H1 (cell line): ENCODE results near the gene THBD. TPM values are rescaled to one million over a fixed set of nuclear protein-coding genes. Genes with fewer than 3 reads are reported as not detected.

Experiments used
- CTCF ChIA-PET: fragments of 300-600 bp; sonication (Branson Sonifier 250); formaldehyde crosslinking; loops from one replicate; lab custom pipeline; 2021; ENCODE audit not compliant: partially characterized antibody; lab: Charles Lee
- POLR2A ChIA-PET: fragments of 300-600 bp; sonication (Branson Sonifier 250); formaldehyde crosslinking; loops from one replicate; lab custom pipeline; 2021; ENCODE audit warnings: inconsistent platforms; ENCODE audit not compliant: partially characterized antibody; lab: Charles Lee
- DNase-seq, 2 experiments: peaks; one replicate each; pipeline versions ENCODE4 v3.0.0 to v3.0.0-alpha.2; 2010 to 2022; ENCODE audit warnings: low spot score in 2 of 2, low read depth in 1 of 2, mixed read lengths in 1 of 2
- FAIRE-seq: peaks from 2 replicates; lab custom pipeline; 2011; peaks lifted over from hg19 to GRCh38; lab: Jason Lieb, UNC
- H2AFZ ChIP-seq: 2 replicates; pipeline ENCODE4 v1.8.1; 2012; ENCODE audit warnings: low read length, inconsistent platforms
- H2AK5ac ChIP-seq: 2 replicates; pipeline ENCODE4 v1.6.1; 2013; ENCODE audit warnings: low read depth, low read length
- H2BK120ac ChIP-seq: replicated peaks from 2 replicates; pipeline ENCODE3; 2013; ENCODE audit warnings: low read depth, low read length, inconsistent platforms
- H2BK12ac ChIP-seq: 2 replicates; pipeline ENCODE4 v1.6.1; 2013; ENCODE audit warnings: low read depth, low read length
- H2BK15ac ChIP-seq: 2 replicates; pipeline ENCODE4 v1.6.1; 2013; ENCODE audit warnings: low read length
- H2BK20ac ChIP-seq: 2 replicates; pipeline ENCODE4 v1.6.1; 2013; ENCODE audit warnings: low read length
- H2BK5ac ChIP-seq: 2 replicates; pipeline ENCODE4 v1.6.1; 2013; ENCODE audit warnings: low read depth, low read length
- H3K14ac ChIP-seq: 2 replicates; pipeline ENCODE4 v1.6.1; 2013; ENCODE audit warnings: inconsistent platforms; ENCODE audit not compliant: insufficient read length
- H3K18ac ChIP-seq: 2 replicates; pipeline ENCODE4 v1.6.1; 2013; ENCODE audit warnings: low read length; ENCODE audit errors: extremely low read depth
- H3K23ac ChIP-seq: 2 replicates; pipeline ENCODE4 v1.6.1; 2013; ENCODE audit warnings: inconsistent platforms; ENCODE audit not compliant: insufficient read length
- H3K23me2 ChIP-seq: 2 replicates; pipeline ENCODE4 v1.6.1; 2013; ENCODE audit warnings: low read depth, low read length
- H3K27ac ChIP-seq: 2 replicates; pipeline ENCODE4 v1.6.1; 2011; ENCODE audit warnings: low read depth, low read length, inconsistent platforms
- H3K27me3 ChIP-seq, 4 experiments: replicated peaks in 1 of 4; 1 replicate in 1 of 4; 2 replicates in 3 of 4; pipeline versions ENCODE4 v1.6.1 to v1.8.1; 2011 to 2013; ENCODE audit warnings: low read length in 3 of 4, mild to moderate bottlenecking in 3 of 4, inconsistent platforms in 2 of 4, mixed read lengths in 2 of 4, moderate library complexity in 1 of 4; ENCODE audit not compliant: control insufficient read depth in 3 of 4, insufficient read depth in 3 of 4; ENCODE audit errors: extremely low read depth in 1 of 4
- H3K36me3 ChIP-seq, 4 experiments: 2 replicates each; pipeline versions ENCODE4 v1.6.1 to v1.8.1; 2011 to 2013; ENCODE audit warnings: mild to moderate bottlenecking in 4 of 4, low read length in 3 of 4, moderate library complexity in 2 of 4, control low read depth in 1 of 4, inconsistent platforms in 1 of 4; ENCODE audit not compliant: insufficient read depth in 4 of 4, control insufficient read depth in 2 of 4
- H3K4ac ChIP-seq: replicated peaks from 2 replicates; pipeline ENCODE3; 2013; ENCODE audit warnings: low read length, low read depth, mixed read lengths, inconsistent platforms; ENCODE audit not compliant: insufficient read length
- H3K4me1 ChIP-seq, 4 experiments: replicated peaks in 1 of 4; 1 replicate in 1 of 4; 2 replicates in 3 of 4; pipeline versions ENCODE4 v1.6.1 to v1.8.1; 2011 to 2013; ENCODE audit warnings: low read length in 3 of 4, inconsistent platforms in 2 of 4, mixed read lengths in 1 of 4; ENCODE audit not compliant: insufficient read depth in 4 of 4, control insufficient read depth in 3 of 4
- H3K4me2 ChIP-seq, 2 experiments: 2 replicates each; pipeline versions ENCODE4 v1.6.1 to v1.8.1; 2011 to 2013; ENCODE audit warnings: low read depth in 2 of 2, low read length in 2 of 2, control low read depth in 1 of 2, inconsistent platforms in 1 of 2, mild to moderate bottlenecking in 1 of 2; ENCODE audit not compliant: insufficient read depth in 1 of 2
- H3K4me3 ChIP-seq, 4 experiments: fragments of 200-600, 300-600 bp in 1 of 4; sonication (generic), shearing (Covaris generic), sonication (Bioruptor Twin) in 1 of 4; 2 replicates each; pipeline versions ENCODE4 v1.5.1 to v1.8.1; 2011 to 2016; ENCODE audit warnings: low read length in 4 of 4, low read depth in 3 of 4, control low read depth in 2 of 4, inconsistent platforms in 2 of 4, mild to moderate bottlenecking in 2 of 4, mixed read lengths in 1 of 4, moderate library complexity in 1 of 4; ENCODE audit not compliant: insufficient read depth in 2 of 4; ENCODE audit errors: extremely low read depth in 1 of 4
- H3K56ac ChIP-seq: replicated peaks from 2 replicates; pipeline ENCODE3; 2013; ENCODE audit warnings: low read depth, mild to moderate bottlenecking, mixed read lengths, low read length, inconsistent platforms; ENCODE audit not compliant: insufficient read length
- H3K79me1 ChIP-seq: 2 replicates; pipeline ENCODE4 v1.6.1; 2013; ENCODE audit warnings: low read depth, low read length, control low read depth
- H3K79me2 ChIP-seq, 2 experiments: 2 replicates each; pipeline versions ENCODE4 v1.6.1 to v1.8.1; 2012 to 2013; ENCODE audit warnings: low read length in 2 of 2, mild to moderate bottlenecking in 2 of 2, inconsistent platforms in 1 of 2; ENCODE audit not compliant: insufficient read depth in 2 of 2, control insufficient read depth in 1 of 2
- H3K9ac ChIP-seq, 4 experiments: replicated peaks in 1 of 4; 1 replicate in 1 of 4; 2 replicates in 3 of 4; pipeline versions ENCODE4 v1.6.1 to v1.8.1; 2011 to 2013; ENCODE audit warnings: low read depth in 3 of 4, low read length in 3 of 4, control low read depth in 2 of 4, mild to moderate bottlenecking in 2 of 4, moderate library complexity in 2 of 4, inconsistent platforms in 1 of 4; ENCODE audit errors: extremely low read depth in 1 of 4
- H3K9me3 ChIP-seq, 2 experiments: 2 replicates each; pipeline versions ENCODE4 v1.6.1 to v1.8.1; 2012 to 2013; ENCODE audit warnings: mild to moderate bottlenecking in 2 of 2, moderate library complexity in 2 of 2, control low read depth in 1 of 2, inconsistent platforms in 1 of 2, low read depth in 1 of 2, low read length in 1 of 2, mixed read lengths in 1 of 2; ENCODE audit not compliant: insufficient read depth in 2 of 2
- H4K20me1 ChIP-seq, 2 experiments: replicated peaks in 1 of 2; 2 replicates each; pipeline versions ENCODE3 to v1.8.1; 2011 to 2013; ENCODE audit warnings: inconsistent platforms in 2 of 2, low read length in 2 of 2, mild to moderate bottlenecking in 1 of 2; ENCODE audit not compliant: insufficient read depth in 2 of 2, control insufficient read depth in 1 of 2
- H4K5ac ChIP-seq: 2 replicates; pipeline ENCODE4 v1.6.1; 2013; ENCODE audit warnings: low read length, low read depth, mixed read lengths, inconsistent platforms; ENCODE audit not compliant: insufficient read length
- H4K8ac ChIP-seq: 2 replicates; pipeline ENCODE4 v1.8.0; 2013; ENCODE audit warnings: mild to moderate bottlenecking, moderate library complexity, low read length, inconsistent platforms; ENCODE audit not compliant: insufficient read depth; ENCODE audit errors: extremely low read depth
- H4K91ac ChIP-seq: replicated peaks from 2 replicates; pipeline ENCODE3; 2013; ENCODE audit warnings: low read length, mixed read lengths, inconsistent platforms; ENCODE audit not compliant: insufficient read length
- ASH2L ChIP-seq: fragments of 200-600, 300-600 bp; sonication (generic); IDR thresholded peaks from one replicate; pipeline ENCODE4 v1.7.1; 2017; ENCODE audit warnings: low read length
- E2F6 ChIP-seq: IDR thresholded peaks from 2 replicates; pipeline ENCODE4 v1.6.1; 2012; ENCODE audit warnings: inconsistent platforms
- GTF2F1 ChIP-seq: IDR thresholded peaks from 2 replicates; pipeline ENCODE4 v1.6.1; 2012; ENCODE audit warnings: low read depth, low read length, improper control_type of control experiment, borderline replicate concordance
- JUN ChIP-seq: IDR thresholded peaks from 2 replicates; pipeline ENCODE4 v1.6.1; 2011; ENCODE audit warnings: low read depth, mild to moderate bottlenecking, improper control_type of control experiment, low read length
- MAX ChIP-seq: IDR thresholded peaks from 2 replicates; pipeline ENCODE4 v1.6.1; 2012; ENCODE audit warnings: inconsistent platforms
- NANOG ChIP-seq: IDR thresholded peaks from 2 replicates; pipeline ENCODE4 v1.6.1; 2011; ENCODE audit warnings: low read length, low read depth, mild to moderate bottlenecking, inconsistent platforms; ENCODE audit not compliant: insufficient read depth, poor library complexity, severe bottlenecking
- NRF1 ChIP-seq: IDR thresholded peaks from 2 replicates; pipeline ENCODE4 v1.6.1; 2011; ENCODE audit warnings: mild to moderate bottlenecking, low read depth, low read length, improper control_type of control experiment
- POLR2AphosphoS5 ChIP-seq: IDR thresholded peaks from 2 replicates; pipeline ENCODE4 v1.6.1; 2011; ENCODE audit warnings: low read depth, low read length
- RXRA ChIP-seq: IDR thresholded peaks from 2 replicates; pipeline ENCODE4 v1.6.1; 2011; ENCODE audit warnings: low read depth, mild to moderate bottlenecking, low read length, moderate library complexity; ENCODE audit not compliant: insufficient read depth
- WGBS, 2 experiments: shearing (Covaris generic) in 1 of 2; methylation state at CpG; one replicate each; pipeline versions ENCODE4 v1.1.6 to v1.1.7; 2013 to 2015; ENCODE audit warnings: low lambda C conversion rate in 2 of 2, mixed read lengths in 2 of 2, inconsistent platforms in 1 of 2, low coverage in 1 of 2, missing lambda C conversion rate in 1 of 2; ENCODE audit not compliant: insufficient replicate concordance in 2 of 2, insufficient coverage in 1 of 2, insufficient read length in 1 of 2; ENCODE audit errors: extremely low coverage in 1 of 2, missing lambda C conversion rate in 1 of 2; 5-methylcytosine and 5-hydroxymethylcytosine counted together
- polyA plus RNA-seq, 7 experiments: library from polyadenylated mRNA; depleted of rRNA in 3 of 7; stranded (reverse) in 5 of 7; unstranded in 2 of 7; fragments of >200 nt in 5 of 7; fragments of 200-250 nt in 2 of 7; gene quantifications; 1 replicate in 5 of 7; 2 replicates in 1 of 7; 4 replicates in 1 of 7; pipeline versions ENCODE4 v1.2.1 to v1.2.3, GENCODE V29; 2011 to 2013; ENCODE audit warnings: missing spikeins in 2 of 7, mixed read lengths in 2 of 7
- total RNA-seq: library from RNA; stranded (reverse); fragmentation: NEBNext Ultra II Directional; extraction: Animal tissue kit (Norgen Biotek cat#: 25700); gene quantifications from 2 replicates; pipeline ENCODE4 v1.2.1, GENCODE V29; 2021
- TF ChIP-seq, protein P1 (sequence below): IDR thresholded peaks from 2 replicates; pipeline ENCODE4 v1.6.1; 2012; ENCODE audit warnings: low read length, inconsistent platforms

THBD gene
- total and polyA plus RNA-seq, 2 of the 8 experiments (the other 6 are each of a cell fraction or from before 2014, with no cell fraction given) = 0.21 to 0.43 TPM

GRCh38 chr20:23072892-23073586, 23.6 kb upstream of the THBD start:
- H4K20me1 ChIP-seq = no peaks in the 10 kb centered on the region
- 79% methylated on average over 11 of the region's 11 CpGs; no CpG with 5 or more reads in 1 of the 2 experiments for WGBS, 2 experiments
- no peak overlapping the region for H3K4ac ChIP-seq
- H3K14ac ChIP-seq = no peak overlapping the region
- H4K91ac ChIP-seq = no peak overlapping the region
- no peak for DNase-seq
- H3K18ac ChIP-seq = no peak overlapping the region
- H2AFZ ChIP-seq = no peak overlapping the region
- no peaks in the 10 kb centered on the region for H3K4me1 ChIP-seq
- H4K8ac ChIP-seq = no peak overlapping the region
- ChIA-PET CTCF (interaction anchor here (0.7 to 1.8 kb wide), 3 partner anchors 10 to 125 kb away, joined by 3 read pairs; no protein-coding TSS in a partner anchor), POLR2A (no interaction called here)
- no peak for FAIRE-seq
- no peak overlapping the region; the same call in 1 of the 2 replicates for H2BK15ac ChIP-seq
- no peak overlapping the region for H3K9ac ChIP-seq
- no peaks in the 10 kb centered on the region for H3K23me2 ChIP-seq
- no peak overlapping the region for H2AK5ac ChIP-seq
- H3K9me3 ChIP-seq = no peaks in the 10 kb centered on the region
- H2BK12ac ChIP-seq = no peak overlapping the region
- no peak overlapping the region for H2BK5ac ChIP-seq
- H3K79me2 ChIP-seq = no peaks in the 10 kb centered on the region
- H3K4me2 ChIP-seq = no peak overlapping the region
- no peak overlapping the region for H2BK20ac ChIP-seq
- H3K79me1 ChIP-seq = no peaks in the 10 kb centered on the region
- H3K4me3 ChIP-seq = no peak overlapping the region
- no peak overlapping the region for H2BK120ac ChIP-seq
- H3K36me3 ChIP-seq = no peaks in the 10 kb centered on the region
- no peak overlapping the region for H3K27ac ChIP-seq
- H3K56ac ChIP-seq = no peak overlapping the region
- no peak overlapping the region for H4K5ac ChIP-seq
- no peak overlapping the region for H3K23ac ChIP-seq
- no peaks in the 10 kb centered on the region for H3K27me3 ChIP-seq
- no peak for TF ChIP-seq GTF2F1
- TF ChIP-seq MAX = no peak
- no peak for TF ChIP-seq JUN
- TF ChIP-seq POLR2AphosphoS5 = no peak
- no peak for TF ChIP-seq NANOG
- TF ChIP-seq E2F6 = no peak
- no peak for TF ChIP-seq RXRA
- TF ChIP-seq ASH2L = no peak
- TF ChIP-seq, protein P1, sequence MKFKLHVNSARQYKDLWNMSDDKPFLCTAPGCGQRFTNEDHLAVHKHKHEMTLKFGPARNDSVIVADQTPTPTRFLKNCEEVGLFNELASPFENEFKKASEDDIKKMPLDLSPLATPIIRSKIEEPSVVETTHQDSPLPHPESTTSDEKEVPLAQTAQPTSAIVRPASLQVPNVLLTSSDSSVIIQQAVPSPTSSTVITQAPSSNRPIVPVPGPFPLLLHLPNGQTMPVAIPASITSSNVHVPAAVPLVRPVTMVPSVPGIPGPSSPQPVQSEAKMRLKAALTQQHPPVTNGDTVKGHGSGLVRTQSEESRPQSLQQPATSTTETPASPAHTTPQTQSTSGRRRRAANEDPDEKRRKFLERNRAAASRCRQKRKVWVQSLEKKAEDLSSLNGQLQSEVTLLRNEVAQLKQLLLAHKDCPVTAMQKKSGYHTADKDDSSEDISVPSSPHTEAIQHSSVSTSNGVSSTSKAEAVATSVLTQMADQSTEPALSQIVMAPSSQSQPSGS = no peak
- TF ChIP-seq NRF1 = no peak
